ENCODE measurements around the gene TUBA8.
"Not testable (repeated sequence)": the region's sequence is repeated elsewhere in the genome, so short reads cannot be mapped to it uniquely, and the experiment has no call there.

The TUBA8 gene

GRCh38 chr22:18110194-18110953, at the start of gene TUBA8:
TUBA8 (plus strand) TSS chr22:18110809; CDS start chr22:18110866, 57 bp downstream.
- no peak for DNase-seq (ENCODE audit: low spot score)

- DNase-seq (ENCODE audit: low spot score): no peak
Measured at GRCh38 chr22:18062421-18062820, 48.2 kb upstream of the TUBA8 start.

- no peak for DNase-seq (ENCODE audit: low spot score)
Measured at GRCh38 chr22:18063306-18063705, 47.3 kb upstream of the TUBA8 start.

- DNase-seq (ENCODE audit: low spot score): not testable (repeated sequence)
Measured at GRCh38 chr22:18063715-18064114, 46.9 kb upstream of the TUBA8 start.

- no peak for DNase-seq (ENCODE audit: low spot score)
Measured at GRCh38 chr22:18064636-18065035, 46.0 kb upstream of the TUBA8 start.

GRCh38 chr22:18065256-18065655, 45.4 kb upstream of the TUBA8 start:
- DNase-seq (ENCODE audit: low spot score): no peak

- no peak for DNase-seq (ENCODE audit: low spot score)
Measured at GRCh38 chr22:18066181-18066859, 44.3 kb upstream of the TUBA8 start.

- DNase-seq (ENCODE audit: low spot score): no peak
Measured at GRCh38 chr22:18067121-18067520, 43.5 kb upstream of the TUBA8 start.

- no peak for DNase-seq (ENCODE audit: low spot score)
Measured at GRCh38 chr22:18067548-18068341, 42.9 kb upstream of the TUBA8 start.

GRCh38 chr22:18068381-18068988, 42.1 kb upstream of the TUBA8 start:
- no peak for DNase-seq (ENCODE audit: low spot score)

- no peak for DNase-seq (ENCODE audit: low spot score)
Measured at GRCh38 chr22:18069041-18069440, 41.6 kb upstream of the TUBA8 start.

GRCh38 chr22:18070041-18070440, 40.6 kb upstream of the TUBA8 start:
- DNase-seq (ENCODE audit: low spot score): no peak

- no peak for DNase-seq (ENCODE audit: low spot score)
Measured at GRCh38 chr22:18070556-18071306, 39.9 kb upstream of the TUBA8 start.

- not testable (repeated sequence) for DNase-seq (ENCODE audit: low spot score)
Measured at GRCh38 chr22:18071307-18071967, 39.2 kb upstream of the TUBA8 start.

- no peak for DNase-seq (ENCODE audit: low spot score)
Measured at GRCh38 chr22:18071968-18072310, 38.7 kb upstream of the TUBA8 start.

GRCh38 chr22:18073467-18073866, 37.1 kb upstream of the TUBA8 start:
- no peak for DNase-seq (ENCODE audit: low spot score)

GRCh38 chr22:18073927-18074326, 36.7 kb upstream of the TUBA8 start:
- not testable (repeated sequence) for DNase-seq (ENCODE audit: low spot score)

GRCh38 chr22:18075101-18075719, 35.4 kb upstream of the TUBA8 start:
- DNase-seq (ENCODE audit: low spot score): no peak

GRCh38 chr22:18075720-18076497, 34.7 kb upstream of the TUBA8 start:
- DNase-seq (ENCODE audit: low spot score): peak; percentile 69

GRCh38 chr22:18077087-18077638, 33.4 kb upstream of the TUBA8 start:
- DNase-seq (ENCODE audit: low spot score): no peak
